ENCODE data around the gene AGA.

The AGA gene

DNA sequence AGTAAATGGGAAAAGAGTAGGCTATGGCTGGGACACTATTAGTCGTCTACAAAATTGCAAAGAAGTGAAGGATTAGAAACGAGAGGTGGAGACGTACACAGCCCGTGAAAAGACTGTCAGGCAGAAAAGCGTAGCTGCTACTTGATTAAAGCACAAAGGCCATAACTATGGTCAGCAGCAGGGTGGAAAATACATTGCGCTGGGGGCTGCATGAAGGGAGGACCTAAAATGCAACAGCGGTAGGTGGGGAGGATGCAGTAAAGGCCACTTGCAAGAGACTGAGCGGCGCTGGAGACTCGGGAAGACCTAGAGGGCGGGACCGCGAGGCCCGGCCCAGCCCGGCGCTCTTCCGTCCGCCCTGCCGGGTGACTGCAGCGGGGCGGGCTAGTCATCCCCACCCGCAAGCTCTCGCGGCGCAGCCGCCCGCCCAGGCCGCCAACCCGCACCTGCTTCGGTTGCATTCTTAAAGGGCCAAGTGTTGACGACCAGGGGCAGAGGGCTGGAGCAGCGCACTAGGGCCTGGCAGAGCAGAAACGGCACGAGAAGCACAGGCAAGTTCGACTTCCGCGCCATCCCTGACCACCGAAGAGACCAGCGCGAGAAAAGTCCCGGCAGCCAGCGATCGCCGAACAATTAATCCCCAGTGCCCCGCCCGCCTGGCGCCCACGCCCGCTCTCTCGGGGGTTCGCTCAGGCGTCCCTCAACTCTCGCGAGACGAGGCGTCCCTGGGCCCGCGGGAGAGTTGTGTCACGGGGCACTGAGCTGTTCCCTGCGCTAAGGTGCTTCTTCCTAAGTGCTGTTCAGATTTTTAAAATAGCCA lies at the start of gene AGA:
Gene AGA (minus strand): TSS at position 635 of the 820 bp plus-strand sequence. CDS start 62 bp downstream, at position 573.
- DNase-seq, result peak; percentile 97

DNA sequence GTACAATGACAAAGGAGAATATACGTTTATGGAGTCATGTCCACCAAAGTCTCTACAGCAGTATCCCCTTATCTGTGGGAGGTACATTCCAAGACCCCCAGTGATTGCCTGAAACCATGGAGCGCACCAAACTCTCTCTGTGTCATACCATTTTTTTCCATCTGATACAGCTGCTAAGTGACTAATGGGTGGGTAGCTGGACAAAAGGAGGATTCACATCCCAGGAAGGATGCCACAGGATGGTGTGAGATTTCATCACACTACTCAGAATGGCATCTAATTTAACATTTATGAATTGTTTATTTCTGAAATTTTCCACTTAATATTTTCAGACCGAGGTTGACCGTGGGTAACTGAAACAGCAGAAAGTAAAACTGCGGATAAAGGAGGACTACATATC lies 49.8 kb upstream of the AGA start:
- no peak for DNase-seq

DNA sequence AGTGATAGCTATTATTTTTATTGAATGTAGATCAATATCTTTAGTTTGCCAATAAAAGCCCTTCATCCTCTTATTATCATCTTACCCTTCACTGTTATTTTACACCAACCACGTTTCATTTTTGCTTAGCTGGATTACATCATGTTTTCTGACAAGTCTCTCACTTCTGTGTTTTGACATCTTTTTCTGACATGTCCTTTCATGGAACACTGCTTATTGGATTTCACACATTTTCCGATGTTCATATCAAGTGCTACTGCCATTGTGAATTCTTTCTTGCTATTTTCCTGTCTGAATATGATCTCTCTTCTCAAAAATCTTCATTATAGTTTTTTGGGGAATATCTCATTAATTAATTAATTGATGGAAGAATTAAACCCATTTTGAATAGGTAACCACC lies 48.5 kb upstream of the AGA start:
- no peak for DNase-seq

DNA sequence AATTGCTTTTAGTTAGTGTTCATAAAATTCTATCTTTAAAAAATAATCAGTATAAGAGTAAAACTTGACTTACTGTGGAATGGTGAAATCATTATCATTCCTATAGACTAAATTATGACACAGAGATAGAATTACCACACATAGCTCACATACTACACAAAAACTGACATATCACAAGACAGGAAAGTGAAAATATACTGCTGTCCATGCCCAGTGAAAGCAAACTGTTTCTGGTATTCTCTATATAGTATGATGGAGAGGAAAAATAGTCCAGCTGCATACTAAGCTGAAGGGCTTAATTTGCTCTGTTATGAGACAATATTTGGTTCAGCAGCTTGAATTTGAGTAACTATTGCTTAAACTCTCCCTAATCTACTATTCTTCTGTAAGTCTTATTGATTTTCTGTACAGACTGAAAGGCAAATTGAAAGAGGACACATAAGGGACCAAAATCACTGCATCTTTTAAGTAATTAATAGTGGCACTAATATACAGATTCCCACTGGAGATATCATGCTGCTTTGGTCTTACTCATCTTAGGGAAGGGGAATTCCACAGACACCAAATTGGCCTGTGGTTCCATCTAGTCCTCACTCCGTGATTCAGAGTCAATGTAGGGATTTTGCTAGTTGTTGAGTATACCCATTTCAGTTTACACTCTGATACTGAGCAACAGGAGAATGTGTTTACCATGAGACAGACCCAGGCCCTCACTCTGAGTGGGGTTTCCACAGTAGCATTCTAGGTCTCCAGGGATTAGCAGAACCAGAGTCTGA lies 47.4 kb upstream of the AGA start:
- DNase-seq, result no peak

DNA sequence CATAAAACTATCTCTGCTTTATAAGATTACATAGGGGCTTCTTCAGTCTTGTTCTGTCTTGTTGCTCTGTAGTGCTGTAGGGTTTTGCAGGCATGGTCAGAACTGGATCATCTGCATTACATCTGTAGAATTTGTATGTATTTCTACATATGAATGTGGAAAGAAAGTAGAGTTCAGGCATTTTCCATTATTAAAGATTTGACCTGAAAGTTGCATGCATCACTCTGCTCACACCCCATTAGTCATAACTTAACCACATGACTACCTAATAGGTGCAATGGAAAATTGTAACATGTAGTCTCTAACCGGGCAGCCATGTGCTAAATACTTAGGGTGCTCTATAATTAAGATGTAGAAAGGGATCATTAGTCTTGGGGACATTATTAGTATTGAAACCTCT lies 45.7 kb upstream of the AGA start:
- no peak for DNase-seq

- no peak for DNase-seq
Measured at GRCh38 chr4:177485528-177485927, 43.3 kb upstream of the AGA start.

GRCh38 chr4:177484613-177485021 lies 42.4 kb upstream of the AGA start:
- DNase-seq, result no peak

GRCh38 chr4:177483760-177484159 lies 41.5 kb upstream of the AGA start:
- DNase-seq, result no peak

GRCh38 chr4:177483271-177483670 lies 41.0 kb upstream of the AGA start:
- DNase-seq, result no peak

DNA sequence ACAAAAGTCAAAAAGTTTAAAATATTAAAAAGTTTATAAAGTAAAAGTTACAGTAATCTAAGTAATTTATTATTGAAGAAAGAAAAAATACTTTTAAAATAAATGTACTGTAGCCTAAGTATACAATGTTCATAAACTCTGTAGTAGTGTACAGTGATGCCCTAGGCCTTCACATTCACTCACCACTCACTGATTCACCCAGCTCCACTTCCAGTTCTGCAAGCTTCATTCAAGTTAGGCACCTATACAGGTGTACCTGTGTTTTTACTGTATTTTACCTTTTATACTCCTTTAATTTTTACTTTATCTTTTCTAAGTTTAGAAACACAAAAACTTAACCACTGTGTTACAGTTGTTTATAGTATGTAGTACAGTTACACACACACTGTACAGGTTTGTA lies 40.1 kb upstream of the AGA start:
- DNase-seq, result no peak

- DNase-seq, result no peak
Measured at GRCh38 chr4:177480795-177481194, 38.6 kb upstream of the AGA start.

- DNase-seq, result no peak
Measured at GRCh38 chr4:177479063-177479462, 36.8 kb upstream of the AGA start.

DNA sequence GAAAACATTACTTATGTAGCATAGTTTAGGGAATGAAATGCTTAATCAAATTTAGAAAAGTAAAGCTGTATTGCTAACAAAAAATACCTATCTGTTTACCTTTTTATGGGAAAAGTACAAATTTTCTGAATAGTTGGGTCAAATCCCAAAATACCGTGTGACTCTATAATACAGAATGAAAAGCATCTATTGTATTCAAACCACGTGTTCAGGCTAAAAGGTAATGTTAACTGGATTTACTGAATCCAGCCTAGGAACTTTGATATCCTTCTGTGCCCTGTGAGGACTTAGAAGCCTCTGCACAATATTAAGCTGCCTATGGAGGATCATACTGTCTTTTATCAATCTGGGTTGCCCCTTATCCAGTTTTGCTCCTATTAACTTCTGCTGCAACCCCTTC lies 36.3 kb upstream of the AGA start:
- DNase-seq, result no peak

- peak; percentile 16 for DNase-seq
Measured at GRCh38 chr4:177473991-177474390, 31.8 kb upstream of the AGA start.

DNA sequence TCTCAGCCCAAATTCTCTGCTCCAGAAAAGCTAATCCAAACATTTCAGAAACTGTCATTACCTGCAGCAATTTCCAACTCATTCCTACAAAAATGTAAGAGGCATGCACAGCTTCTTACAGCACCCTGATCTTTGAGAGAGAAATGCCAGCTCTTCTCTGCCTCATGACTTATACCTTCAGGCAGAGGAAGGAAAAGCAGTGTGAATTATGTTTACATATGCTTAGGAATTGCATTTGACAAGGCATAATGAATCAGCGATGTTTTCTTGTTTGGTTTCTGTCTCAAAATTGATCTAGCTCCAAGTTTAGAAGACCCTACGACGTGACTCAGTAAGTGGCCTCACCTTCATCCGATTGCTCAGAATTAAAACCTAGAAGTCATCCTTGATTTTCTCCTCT lies 21.8 kb upstream of the AGA start:
- DNase-seq, result no peak

DNA sequence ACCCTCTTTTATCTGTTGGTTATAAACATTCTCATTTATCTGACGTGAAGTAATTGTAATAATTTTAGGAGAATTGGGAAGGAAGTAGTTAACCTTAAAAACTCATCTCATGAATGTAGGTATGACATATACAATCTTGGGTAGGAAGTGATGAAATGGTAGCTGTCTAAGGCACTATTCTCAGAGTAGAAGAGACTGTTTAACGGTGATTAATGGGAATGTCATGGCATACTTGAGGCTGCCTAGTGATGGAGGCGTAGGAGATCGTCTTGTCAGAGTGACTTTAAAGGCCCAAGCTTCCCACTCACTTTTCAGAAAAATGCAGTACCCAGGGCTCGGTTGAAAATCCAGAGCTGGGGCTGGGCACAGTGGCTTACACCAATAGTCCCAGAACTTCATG lies 19.4 kb upstream of the AGA start:
- DNase-seq, result no peak

GRCh38 chr4:177460460-177460859 lies 18.2 kb upstream of the AGA start:
- DNase-seq, result no peak

GRCh38 chr4:177455561-177455970 lies 13.3 kb upstream of the AGA start:
- no peak for DNase-seq

DNA sequence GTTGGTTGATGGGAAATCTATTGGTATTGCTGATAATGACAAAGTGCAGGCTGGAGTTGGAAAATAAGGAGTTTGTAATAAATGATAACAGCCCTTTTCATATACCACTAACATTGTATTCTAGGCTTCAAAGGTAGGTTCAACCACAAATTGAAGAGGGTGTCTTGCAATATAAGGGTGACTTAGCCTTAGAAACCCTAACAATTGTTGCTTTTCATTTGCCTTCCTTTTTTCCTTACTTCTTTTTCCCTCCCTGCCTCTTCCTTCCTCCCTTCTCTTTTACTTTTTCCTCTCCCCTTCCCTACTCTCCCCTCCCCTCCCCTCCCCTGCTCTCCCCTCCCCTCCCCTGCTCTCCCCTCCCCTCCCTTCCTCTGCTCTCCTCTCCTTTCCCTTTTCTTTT lies 10.9 kb upstream of the AGA start:
- DNase-seq, result no peak

DNA sequence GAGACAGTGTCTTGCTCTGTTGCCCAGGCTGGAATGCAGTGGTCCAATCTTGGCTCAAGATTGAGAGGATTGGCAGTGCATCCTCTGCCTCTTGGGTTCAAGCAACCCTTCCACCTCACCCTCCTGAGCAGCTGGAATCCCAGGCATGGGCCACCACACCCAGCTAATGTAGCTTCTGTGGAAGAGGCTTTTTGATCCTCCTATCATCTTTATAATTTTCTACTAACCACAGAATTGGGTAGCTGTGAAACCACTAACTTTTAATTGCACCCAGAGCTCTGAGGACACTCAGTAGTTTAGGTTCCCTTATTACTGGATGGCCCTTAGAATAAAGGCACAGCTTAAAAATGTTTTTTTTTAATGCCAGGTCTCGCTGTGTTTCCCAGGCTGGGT lies 8.9 kb upstream of the AGA start:
- DNase-seq, result no peak

DNA sequence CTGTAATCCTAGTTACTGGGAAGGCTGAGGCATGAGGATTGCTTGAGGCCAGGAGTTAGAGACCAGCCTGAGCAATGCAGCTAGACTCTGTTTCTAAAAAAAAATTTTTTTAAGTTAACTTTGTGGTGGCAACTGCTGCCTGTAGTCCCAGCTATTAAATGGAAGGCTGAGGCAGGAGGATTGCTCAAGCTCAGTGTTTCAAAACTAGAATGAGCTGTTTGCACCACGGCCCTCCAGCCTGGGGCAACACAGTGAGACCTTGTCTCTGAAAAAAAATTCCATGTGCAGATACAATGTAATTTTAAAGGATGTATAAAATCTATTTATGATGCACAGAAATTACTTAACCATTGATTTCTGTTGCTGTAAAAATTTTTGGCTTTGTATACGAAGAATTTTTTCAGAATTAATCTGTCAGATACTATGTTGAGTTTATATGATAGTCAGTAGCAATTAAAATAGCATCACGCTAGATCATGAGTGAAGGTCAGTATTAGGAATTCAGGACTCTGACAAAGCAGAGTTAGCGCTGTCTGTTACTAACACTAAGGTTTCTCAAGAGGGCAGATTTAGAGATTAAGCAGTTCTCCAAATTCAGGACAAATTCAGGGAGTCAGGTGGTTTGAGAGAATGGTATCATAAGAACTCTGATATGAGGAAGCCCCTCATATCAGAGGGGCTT lies 8.3 kb upstream of the AGA start:
- no peak for DNase-seq

DNA sequence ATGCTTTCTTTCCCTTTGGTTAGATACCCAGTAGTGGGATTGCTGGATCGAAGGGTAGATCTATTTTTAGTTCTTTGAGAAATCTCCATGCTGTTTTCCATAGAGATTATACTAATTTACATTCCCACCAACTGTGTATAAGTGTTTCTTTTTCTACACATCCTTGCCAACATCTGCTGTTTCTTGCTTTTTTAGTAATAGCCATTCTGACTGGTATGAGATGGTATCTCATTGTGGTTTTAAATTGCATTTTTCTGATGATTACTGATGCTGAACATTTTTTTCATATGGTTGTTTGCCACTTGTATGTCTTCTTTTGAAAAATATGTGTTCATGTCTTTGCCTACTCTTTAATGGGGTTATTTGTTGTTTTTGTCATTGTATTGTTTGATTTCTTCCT lies 6.6 kb upstream of the AGA start:
- no peak for DNase-seq

DNA sequence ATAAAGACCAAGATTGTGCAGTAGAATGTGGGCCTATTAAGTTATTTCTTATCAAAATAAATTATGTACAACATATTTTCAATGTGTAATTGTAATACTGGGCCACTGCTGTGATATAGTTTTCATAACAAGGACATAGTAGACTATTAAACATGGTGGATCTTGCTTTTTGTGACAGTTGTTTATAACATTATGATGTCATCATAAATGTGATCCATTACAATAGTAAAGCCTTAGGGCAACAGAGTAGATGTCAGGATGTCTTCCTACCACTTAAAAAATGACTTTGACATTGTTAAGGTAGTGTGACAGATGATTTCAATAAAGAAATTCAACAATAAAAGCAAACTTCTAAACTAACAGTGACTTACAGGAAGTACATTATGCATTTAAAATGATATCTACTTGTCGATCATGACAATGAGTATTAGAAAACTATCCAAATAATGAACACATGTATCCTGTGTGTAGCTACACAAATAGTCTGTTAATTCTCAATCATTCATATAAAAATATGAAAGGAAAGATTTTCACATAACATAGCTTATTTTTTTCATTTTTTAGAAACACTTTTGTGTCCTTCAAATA lies 5.3 kb upstream of the AGA start:
- DNase-seq, result no peak

All from retina (tissue), 1 donor.